ENCODE data around the gene CHD5. TPM values are rescaled to one million over a fixed set of nuclear protein-coding genes. Genes with fewer than 3 reads are reported as not detected.

The CHD5 gene
- total RNA-seq, 1 experiment from 2014 or later: not detected

- no peak overlapping the region for H2AFZ ChIP-seq (ENCODE audit: low read length)
- no peaks in the 10 kb centered on the region for H3K9me2 ChIP-seq (replicated peaks; ENCODE audit: insufficient read depth, low read length)
- no peaks in the 10 kb centered on the region for H4K20me1 ChIP-seq (ENCODE audit: insufficient read depth, low read depth, low read length)
- H3K4me1 ChIP-seq (ENCODE audit: low read length): no peaks in the 10 kb centered on the region
- no peak overlapping the region for H3K27ac ChIP-seq (ENCODE audit: low read length)
- H3K79me2 ChIP-seq (ENCODE audit: low read length): no peaks in the 10 kb centered on the region
- no peaks in the 10 kb centered on the region for H3K36me3 ChIP-seq (ENCODE audit: insufficient read depth, low read length)
- no peaks in the 10 kb centered on the region for H3K9me3 ChIP-seq (ENCODE audit: low read length)
- H3K9ac ChIP-seq (ENCODE audit: low read length): no peak overlapping the region
- no peak overlapping the region for H3K4me2 ChIP-seq (ENCODE audit: low read depth, low read length, poor library complexity, severe bottlenecking)
- no peak overlapping the region for H3K4me3 ChIP-seq (ENCODE audit: low read length)
- DNase-seq: no peak
- H3K27me3 ChIP-seq (ENCODE audit: low read length): no peaks in the 10 kb centered on the region
These were observed 86.5 kb downstream of the CHD5 start for GRCh38 chr1:6093611-6094010.

- Histone ChIP-seq H3K36me3 (ENCODE audit: insufficient read depth, low read length) (no peaks in the 10 kb centered on the region), H3K4me2 (ENCODE audit: low read depth, low read length, poor library complexity, severe bottlenecking) (no peak overlapping the region), H3K27ac (ENCODE audit: low read length) (no peak overlapping the region), H3K27me3 (ENCODE audit: low read length) (no peaks in the 10 kb centered on the region), H3K4me1 (ENCODE audit: low read length) (no peaks in the 10 kb centered on the region), H3K9me3 (ENCODE audit: low read length) (no peaks in the 10 kb centered on the region), H3K4me3 (ENCODE audit: low read length) (no peak overlapping the region), H2AFZ (ENCODE audit: low read length) (no peak overlapping the region), H3K79me2 (ENCODE audit: low read length) (no peaks in the 10 kb centered on the region), H4K20me1 (ENCODE audit: insufficient read depth, low read depth, low read length) (no peaks in the 10 kb centered on the region), H3K9ac (ENCODE audit: low read length) (no peak overlapping the region), H3K9me2 (replicated peaks; ENCODE audit: insufficient read depth, low read length) (no peaks in the 10 kb centered on the region)
- DNase-seq: no peak
These were observed 87.0 kb downstream of the CHD5 start for GRCh38 chr1:6093071-6093470.

- H4K20me1 ChIP-seq (ENCODE audit: insufficient read depth, low read depth, low read length): no peaks in the 10 kb centered on the region
- no peak for DNase-seq
- no peak overlapping the region for H3K4me2 ChIP-seq (ENCODE audit: low read depth, low read length, poor library complexity, severe bottlenecking)
- H3K27ac ChIP-seq (ENCODE audit: low read length): no peak overlapping the region
- no peak overlapping the region for H3K9ac ChIP-seq (ENCODE audit: low read length)
- H3K36me3 ChIP-seq (ENCODE audit: insufficient read depth, low read length): no peaks in the 10 kb centered on the region
- no peak overlapping the region for H2AFZ ChIP-seq (ENCODE audit: low read length)
- no peaks in the 10 kb centered on the region for H3K9me3 ChIP-seq (ENCODE audit: low read length)
- H3K4me1 ChIP-seq (ENCODE audit: low read length): no peaks in the 10 kb centered on the region
- H3K9me2 ChIP-seq (replicated peaks; ENCODE audit: insufficient read depth, low read length): no peaks in the 10 kb centered on the region
- no peaks in the 10 kb centered on the region for H3K27me3 ChIP-seq (ENCODE audit: low read length)
- H3K4me3 ChIP-seq (ENCODE audit: low read length): no peak overlapping the region
- H3K79me2 ChIP-seq (ENCODE audit: low read length): no peaks in the 10 kb centered on the region
These were observed 87.9 kb downstream of the CHD5 start for GRCh38 chr1:6092211-6092610.

GRCh38 chr1:6091823-6092109 is 88.4 kb downstream of the CHD5 start:
- Histone ChIP-seq H3K4me1 (ENCODE audit: low read length) (no peaks in the 10 kb centered on the region), H3K4me2 (ENCODE audit: low read depth, low read length, poor library complexity, severe bottlenecking) (no peak overlapping the region), H3K9me3 (ENCODE audit: low read length) (no peaks in the 10 kb centered on the region), H3K79me2 (ENCODE audit: low read length) (no peaks in the 10 kb centered on the region), H4K20me1 (ENCODE audit: insufficient read depth, low read depth, low read length) (no peaks in the 10 kb centered on the region), H3K36me3 (ENCODE audit: insufficient read depth, low read length) (no peaks in the 10 kb centered on the region), H3K27me3 (ENCODE audit: low read length) (no peaks in the 10 kb centered on the region), H3K9ac (ENCODE audit: low read length) (no peak overlapping the region), H3K9me2 (replicated peaks; ENCODE audit: insufficient read depth, low read length) (no peaks in the 10 kb centered on the region), H3K27ac (ENCODE audit: low read length) (no peak overlapping the region), H3K4me3 (ENCODE audit: low read length) (no peak overlapping the region), H2AFZ (ENCODE audit: low read length) (no peak overlapping the region)
- DNase-seq: no peak

GRCh38 chr1:6090996-6091822 is 88.9 kb downstream of the CHD5 start:
- Histone ChIP-seq H3K9me2 (replicated peaks; ENCODE audit: insufficient read depth, low read length) (no peaks in the 10 kb centered on the region), H3K4me2 (ENCODE audit: low read depth, low read length, poor library complexity, severe bottlenecking) (no peak overlapping the region), H3K27me3 (ENCODE audit: low read length) (no peaks in the 10 kb centered on the region), H3K9me3 (ENCODE audit: low read length) (no peaks in the 10 kb centered on the region), H3K4me1 (ENCODE audit: low read length) (no peaks in the 10 kb centered on the region), H3K9ac (ENCODE audit: low read length) (no peak overlapping the region), H3K36me3 (ENCODE audit: insufficient read depth, low read length) (no peaks in the 10 kb centered on the region), H3K27ac (ENCODE audit: low read length) (no peak overlapping the region), H3K4me3 (ENCODE audit: low read length) (no peak overlapping the region), H4K20me1 (ENCODE audit: insufficient read depth, low read depth, low read length) (no peaks in the 10 kb centered on the region), H3K79me2 (ENCODE audit: low read length) (no peaks in the 10 kb centered on the region), H2AFZ (ENCODE audit: low read length) (no peak overlapping the region)
- no peak for DNase-seq

GRCh38 chr1:6090288-6090687 is 89.8 kb downstream of the CHD5 start:
- H3K27me3 ChIP-seq (ENCODE audit: low read length): no peaks in the 10 kb centered on the region
- DNase-seq: no peak
- no peaks in the 10 kb centered on the region for H3K9me2 ChIP-seq (replicated peaks; ENCODE audit: insufficient read depth, low read length)
- no peaks in the 10 kb centered on the region for H3K9me3 ChIP-seq (ENCODE audit: low read length)
- H3K79me2 ChIP-seq (ENCODE audit: low read length): no peaks in the 10 kb centered on the region
- no peaks in the 10 kb centered on the region for H3K4me1 ChIP-seq (ENCODE audit: low read length)
- H3K4me2 ChIP-seq (ENCODE audit: low read depth, low read length, poor library complexity, severe bottlenecking): no peak overlapping the region
- H3K9ac ChIP-seq (ENCODE audit: low read length): no peak overlapping the region
- no peaks in the 10 kb centered on the region for H3K36me3 ChIP-seq (ENCODE audit: insufficient read depth, low read length)
- H2AFZ ChIP-seq (ENCODE audit: low read length): no peak overlapping the region
- no peaks in the 10 kb centered on the region for H4K20me1 ChIP-seq (ENCODE audit: insufficient read depth, low read depth, low read length)
- no peak overlapping the region for H3K4me3 ChIP-seq (ENCODE audit: low read length)
- no peak overlapping the region for H3K27ac ChIP-seq (ENCODE audit: low read length)

- H4K20me1 ChIP-seq (ENCODE audit: insufficient read depth, low read depth, low read length): no peaks in the 10 kb centered on the region
- H3K4me3 ChIP-seq (ENCODE audit: low read length): no peak overlapping the region
- H3K4me2 ChIP-seq (ENCODE audit: low read depth, low read length, poor library complexity, severe bottlenecking): no peak overlapping the region
- no peak for DNase-seq
- no peaks in the 10 kb centered on the region for H3K79me2 ChIP-seq (ENCODE audit: low read length)
- no peak overlapping the region for H3K9ac ChIP-seq (ENCODE audit: low read length)
- no peak overlapping the region for H2AFZ ChIP-seq (ENCODE audit: low read length)
- H3K9me3 ChIP-seq (ENCODE audit: low read length): no peaks in the 10 kb centered on the region
- H3K9me2 ChIP-seq (replicated peaks; ENCODE audit: insufficient read depth, low read length): no peaks in the 10 kb centered on the region
- H3K27me3 ChIP-seq (ENCODE audit: low read length): no peaks in the 10 kb centered on the region
- H3K4me1 ChIP-seq (ENCODE audit: low read length): no peaks in the 10 kb centered on the region
- H3K27ac ChIP-seq (ENCODE audit: low read length): no peak overlapping the region
- no peaks in the 10 kb centered on the region for H3K36me3 ChIP-seq (ENCODE audit: insufficient read depth, low read length)
These were observed 91.2 kb downstream of the CHD5 start for GRCh38 chr1:6088956-6089355.

- no peak for DNase-seq
- Histone ChIP-seq H3K4me3 (ENCODE audit: low read length) (no peak overlapping the region), H3K9me2 (replicated peaks; ENCODE audit: insufficient read depth, low read length) (no peaks in the 10 kb centered on the region), H3K4me1 (ENCODE audit: low read length) (no peaks in the 10 kb centered on the region), H3K27me3 (ENCODE audit: low read length) (no peaks in the 10 kb centered on the region), H4K20me1 (ENCODE audit: insufficient read depth, low read depth, low read length) (no peaks in the 10 kb centered on the region), H3K4me2 (ENCODE audit: low read depth, low read length, poor library complexity, severe bottlenecking) (no peak overlapping the region), H2AFZ (ENCODE audit: low read length) (no peak overlapping the region), H3K79me2 (ENCODE audit: low read length) (no peaks in the 10 kb centered on the region), H3K9me3 (ENCODE audit: low read length) (no peaks in the 10 kb centered on the region), H3K9ac (ENCODE audit: low read length) (no peak overlapping the region), H3K27ac (ENCODE audit: low read length) (no peak overlapping the region), H3K36me3 (ENCODE audit: insufficient read depth, low read length) (no peaks in the 10 kb centered on the region)
These were observed 92.2 kb downstream of the CHD5 start for GRCh38 chr1:6087958-6088357.

Measured in Karpas-422 (cell line).